ENCODE results near the gene YWHAG. TPM values are rescaled to one million over a fixed set of nuclear protein-coding genes. Genes with fewer than 3 reads are reported as not detected.

The YWHAG gene
- total and polyA plus RNA-seq, 11 donors = 85.5 to 282 (median 189) TPM

DNA sequence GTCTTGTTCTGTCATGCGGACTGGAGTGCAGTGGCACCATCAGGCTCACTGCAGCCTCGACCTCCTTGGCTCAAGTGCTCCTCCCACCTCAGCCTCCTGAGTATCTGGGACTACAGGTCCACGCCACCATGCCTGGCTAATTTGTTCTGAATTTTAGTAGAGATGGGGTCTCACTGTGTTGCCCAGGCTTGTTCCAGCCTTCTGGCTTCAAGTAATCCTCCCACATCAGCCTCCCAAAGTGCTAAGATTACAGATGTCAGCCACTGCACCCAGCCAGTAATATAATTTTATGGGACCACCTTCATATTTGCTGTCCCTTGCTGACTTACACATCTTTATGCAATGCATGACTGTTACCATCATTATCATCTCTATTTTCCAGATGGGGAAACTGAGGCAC, 57.8 kb downstream of the YWHAG start:
- peak overlapping the region in 2 of 12 donors; percentile 100 for H3K27ac ChIP-seq
- H3K9me3 ChIP-seq = no peaks in the 10 kb centered on the region
- WGBS, 4 donors = 96 to 99% (median 97%) methylated on average over 3 of the region's 3 CpGs
- ATAC-seq (no peak), DNase-seq (no peak)
- intact Hi-C loops (cut with DNase I) = no loop called here
- peaks cover 3 to 30% (median 24%) of the 10 kb centered on the region in 12 donors for H3K4me1 ChIP-seq
- H3K4me3 ChIP-seq = no peak overlapping the region
- no peak for TF ChIP-seq POLR2A (IDR thresholded peaks at IDR 0.05)
- TF ChIP-seq, protein P1, sequence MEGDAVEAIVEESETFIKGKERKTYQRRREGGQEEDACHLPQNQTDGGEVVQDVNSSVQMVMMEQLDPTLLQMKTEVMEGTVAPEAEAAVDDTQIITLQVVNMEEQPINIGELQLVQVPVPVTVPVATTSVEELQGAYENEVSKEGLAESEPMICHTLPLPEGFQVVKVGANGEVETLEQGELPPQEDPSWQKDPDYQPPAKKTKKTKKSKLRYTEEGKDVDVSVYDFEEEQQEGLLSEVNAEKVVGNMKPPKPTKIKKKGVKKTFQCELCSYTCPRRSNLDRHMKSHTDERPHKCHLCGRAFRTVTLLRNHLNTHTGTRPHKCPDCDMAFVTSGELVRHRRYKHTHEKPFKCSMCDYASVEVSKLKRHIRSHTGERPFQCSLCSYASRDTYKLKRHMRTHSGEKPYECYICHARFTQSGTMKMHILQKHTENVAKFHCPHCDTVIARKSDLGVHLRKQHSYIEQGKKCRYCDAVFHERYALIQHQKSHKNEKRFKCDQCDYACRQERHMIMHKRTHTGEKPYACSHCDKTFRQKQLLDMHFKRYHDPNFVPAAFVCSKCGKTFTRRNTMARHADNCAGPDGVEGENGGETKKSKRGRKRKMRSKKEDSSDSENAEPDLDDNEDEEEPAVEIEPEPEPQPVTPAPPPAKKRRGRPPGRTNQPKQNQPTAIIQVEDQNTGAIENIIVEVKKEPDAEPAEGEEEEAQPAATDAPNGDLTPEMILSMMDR (IDR thresholded peaks at IDR 0.05) = no peak
- no peaks in the 10 kb centered on the region for H3K27me3 ChIP-seq
- peaks cover 0 to 14% (median 8%) of the 10 kb centered on the region in 9 donors for H3K36me3 ChIP-seq

DNA sequence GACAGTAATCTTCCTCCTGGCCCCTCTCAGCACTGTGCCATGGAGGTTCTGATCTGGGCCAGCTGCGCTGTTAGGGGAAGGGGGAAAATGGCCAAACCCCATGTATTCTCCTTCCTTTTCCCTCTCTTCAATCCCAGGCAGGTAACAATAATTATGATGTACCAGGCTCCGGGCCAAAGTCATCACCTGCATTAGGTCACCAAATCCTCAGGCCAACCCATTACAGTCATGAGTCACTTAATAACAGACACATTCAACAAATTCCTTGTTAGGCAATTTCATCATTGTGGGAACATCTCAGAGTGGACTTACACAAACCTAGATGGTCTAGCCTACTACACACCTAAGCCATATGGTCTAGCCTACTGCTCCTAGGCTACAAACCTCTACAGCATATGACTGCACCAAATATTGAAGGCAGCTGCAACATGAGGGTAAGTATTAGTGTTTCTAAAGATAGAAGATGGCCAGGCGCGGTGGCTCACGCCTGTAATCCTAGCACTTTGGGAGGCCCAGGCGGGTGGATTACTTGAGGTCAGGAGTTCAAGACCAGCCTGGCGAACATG, 58.5 kb downstream of the YWHAG start:
- ATAC-seq (no peak), DNase-seq (no peak)
- intact Hi-C loops (cut with DNase I) = no loop called here
- Histone ChIP-seq H3K27ac (peak overlapping the region in 2 of 12 donors; percentile 6 to 100), H3K36me3 (peaks cover 0 to 14% (median 8%) of the 10 kb centered on the region in 9 donors), H3K4me1 (peaks cover 3 to 29% (median 23%) of the 10 kb centered on the region in 12 donors), H3K9me3 (no peaks in the 10 kb centered on the region), H3K27me3 (no peaks in the 10 kb centered on the region), H3K4me3 (no peak overlapping the region)
- WGBS, 4 donors = 77 to 87% (median 82%) methylated on average over 7 of the region's 7 CpGs
- TF ChIP-seq, protein P1 (IDR thresholded peaks at IDR 0.05) = no peak
- TF ChIP-seq POLR2A (IDR thresholded peaks at IDR 0.05) = no peak

DNA sequence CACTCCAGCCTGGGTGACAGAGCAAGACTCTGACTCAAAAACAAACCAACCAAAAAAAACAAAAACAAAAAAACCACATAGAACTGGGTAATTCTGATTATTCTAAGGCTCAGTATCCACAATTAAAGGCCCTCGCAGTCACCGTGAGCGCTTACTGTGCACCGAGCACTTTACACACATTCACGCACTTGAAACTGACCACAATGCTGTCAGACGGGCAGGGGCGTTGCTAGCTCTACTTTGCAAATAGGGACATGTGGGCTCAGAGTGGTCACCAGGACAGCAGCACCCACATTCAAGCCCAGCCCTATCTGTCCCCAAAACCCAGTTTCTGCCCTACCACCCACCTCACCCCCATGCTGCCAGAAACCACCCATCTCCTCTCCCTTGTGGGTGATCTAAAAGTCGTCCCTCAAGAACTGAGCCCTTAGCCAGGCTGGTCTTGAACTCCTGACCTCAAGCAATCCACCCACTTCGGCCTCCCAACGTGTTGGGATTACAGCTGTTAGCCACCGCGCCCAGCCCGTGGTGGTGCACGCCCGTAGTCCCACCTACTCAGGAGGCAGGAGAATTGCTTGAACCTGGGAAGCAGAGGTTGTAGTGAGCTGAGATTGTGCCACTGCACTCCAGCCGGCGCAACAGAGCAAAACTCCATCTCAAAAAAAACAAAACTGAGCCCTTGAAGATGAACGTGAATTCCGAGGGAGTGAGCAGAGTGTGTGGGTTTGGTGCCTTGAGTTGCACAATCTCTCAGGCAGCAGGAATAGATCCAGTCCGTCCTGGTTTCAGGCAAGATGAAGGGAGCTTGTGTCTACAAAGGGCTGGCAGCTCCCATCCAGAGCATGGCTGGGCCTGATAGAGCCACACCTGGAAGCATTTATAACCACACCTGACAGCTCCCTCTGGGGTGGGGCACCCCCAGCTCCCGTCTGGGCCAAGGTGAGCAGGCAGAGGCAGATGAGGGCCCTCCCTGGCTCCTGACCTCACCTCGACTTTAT, 61.7 kb downstream of the YWHAG start:
- peak in 1 of 5 donors; percentile 53 for DNase-seq
- no peaks in the 10 kb centered on the region for H3K27me3 ChIP-seq
- WGBS, 4 donors = 75 to 85% (median 80%) methylated on average over 21 to 22 of the region's 22 CpGs
- H3K9me3 ChIP-seq = no peaks in the 10 kb centered on the region
- peaks cover 6 to 45% (median 33%) of the 10 kb centered on the region in 12 donors for H3K4me1 ChIP-seq
- H3K4me3 ChIP-seq = no peak overlapping the region
- peak in 2 of 4 donors; percentile 9 to 14 for ATAC-seq
- intact Hi-C loops (cut with DNase I) = no loop called here
- H3K36me3 ChIP-seq = no peaks in the 10 kb centered on the region
- TF ChIP-seq, protein P1 (IDR thresholded peaks at IDR 0.05) = no peak
- TF ChIP-seq POLR2A (IDR thresholded peaks at IDR 0.05) = no peak
- peak overlapping the region; percentile 16 to 98 (median 60) for H3K27ac ChIP-seq

Data from heart left ventricle (tissue), 16 donors.